AG04449 (cell line): ENCODE data around the gene ANKRD45.

Experiments
- CTCF ChIA-PET: fragments of 350-600 bp; formaldehyde crosslinking; extraction: SDS; loops from one replicate; lab custom pipeline; 2021; ENCODE audit warnings: antibody characterized with exemption; lab: Yijun Ruan, JAX
- POLR2A ChIA-PET: fragments of 400-600, 350-600 bp; formaldehyde crosslinking; extraction: SDS; loops from one replicate; lab custom pipeline; 2020; ENCODE audit warnings: antibody characterized with exemption, inconsistent platforms; lab: Yijun Ruan, JAX
- DNase-seq: peaks from one replicate; pipeline ENCODE4 v3.0.0-alpha.2; 2010; ENCODE audit warnings: low read depth, low spot score
- H3K4me3 ChIP-seq: 2 replicates; pipeline ENCODE4 v1.5.1; 2011; ENCODE audit warnings: low read depth, mild to moderate bottlenecking, control low read depth, low read length
- TF ChIP-seq, protein P1 (sequence below): IDR thresholded peaks from one replicate; pipeline ENCODE4 v1.5.1; 2011; ENCODE audit warnings: mild to moderate bottlenecking, moderate library complexity, low read length, control low read depth, inconsistent platforms; ENCODE audit not compliant: insufficient read depth; ENCODE audit errors: missing control alignments

Gene ANKRD45, protein sequence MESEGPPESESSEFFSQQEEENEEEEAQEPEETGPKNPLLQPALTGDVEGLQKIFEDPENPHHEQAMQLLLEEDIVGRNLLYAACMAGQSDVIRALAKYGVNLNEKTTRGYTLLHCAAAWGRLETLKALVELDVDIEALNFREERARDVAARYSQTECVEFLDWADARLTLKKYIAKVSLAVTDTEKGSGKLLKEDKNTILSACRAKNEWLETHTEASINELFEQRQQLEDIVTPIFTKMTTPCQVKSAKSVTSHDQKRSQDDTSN

DNA sequence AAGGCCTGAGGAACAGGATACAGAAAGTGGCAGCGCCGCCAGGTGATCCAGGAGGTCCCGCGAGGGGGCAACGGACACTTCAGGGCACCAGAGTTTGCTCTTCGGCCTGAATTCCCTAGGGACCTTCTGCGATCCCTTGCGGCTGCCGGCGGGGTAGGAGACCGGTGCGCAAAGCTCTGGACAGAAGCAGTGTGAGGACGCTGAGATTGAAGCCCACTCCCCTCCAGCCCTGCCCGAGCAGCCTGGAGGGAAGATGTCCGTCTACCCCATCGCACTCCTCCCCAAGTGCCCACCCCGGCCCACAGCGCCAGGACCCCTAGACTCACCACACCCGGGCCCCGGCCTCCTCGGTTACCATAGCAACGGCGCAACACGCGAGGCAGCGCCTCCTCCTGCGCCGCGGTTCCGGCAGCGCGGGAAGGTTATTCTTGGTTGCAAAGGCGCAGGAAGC lies at the start of gene ANKRD45:
TSS of gene ANKRD45 (minus strand) at position 361 of the 451 bp plus-strand sequence. CDS start 10,433 bp downstream, outside the sequence.
- ChIA-PET CTCF (no interaction called here), POLR2A (no interaction called here)
- TF ChIP-seq, protein P1, sequence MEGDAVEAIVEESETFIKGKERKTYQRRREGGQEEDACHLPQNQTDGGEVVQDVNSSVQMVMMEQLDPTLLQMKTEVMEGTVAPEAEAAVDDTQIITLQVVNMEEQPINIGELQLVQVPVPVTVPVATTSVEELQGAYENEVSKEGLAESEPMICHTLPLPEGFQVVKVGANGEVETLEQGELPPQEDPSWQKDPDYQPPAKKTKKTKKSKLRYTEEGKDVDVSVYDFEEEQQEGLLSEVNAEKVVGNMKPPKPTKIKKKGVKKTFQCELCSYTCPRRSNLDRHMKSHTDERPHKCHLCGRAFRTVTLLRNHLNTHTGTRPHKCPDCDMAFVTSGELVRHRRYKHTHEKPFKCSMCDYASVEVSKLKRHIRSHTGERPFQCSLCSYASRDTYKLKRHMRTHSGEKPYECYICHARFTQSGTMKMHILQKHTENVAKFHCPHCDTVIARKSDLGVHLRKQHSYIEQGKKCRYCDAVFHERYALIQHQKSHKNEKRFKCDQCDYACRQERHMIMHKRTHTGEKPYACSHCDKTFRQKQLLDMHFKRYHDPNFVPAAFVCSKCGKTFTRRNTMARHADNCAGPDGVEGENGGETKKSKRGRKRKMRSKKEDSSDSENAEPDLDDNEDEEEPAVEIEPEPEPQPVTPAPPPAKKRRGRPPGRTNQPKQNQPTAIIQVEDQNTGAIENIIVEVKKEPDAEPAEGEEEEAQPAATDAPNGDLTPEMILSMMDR: no peak
- H3K4me3 ChIP-seq: peak within 1 kb of the TSS; percentile 48
- DNase-seq: no peak

DNA sequence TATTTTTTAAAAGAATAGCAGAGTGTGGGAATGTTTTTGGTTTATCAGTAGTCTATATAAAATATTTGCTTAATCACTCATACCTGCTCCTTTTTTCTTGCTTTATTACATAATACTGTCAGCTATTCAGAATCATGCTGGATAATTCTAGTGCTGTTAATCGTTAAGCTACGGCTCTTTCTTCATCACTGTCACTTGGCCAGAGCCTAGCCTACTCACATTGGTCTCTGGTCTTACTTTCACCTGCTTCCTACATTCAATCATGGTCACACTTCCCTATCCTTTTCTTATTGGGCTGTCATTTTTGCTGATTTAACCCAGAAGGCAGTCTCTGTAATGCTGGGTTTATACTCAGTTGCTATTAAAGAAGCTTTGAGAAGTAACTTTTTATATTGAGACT lies 47.6 kb upstream of the ANKRD45 start:
- DNase-seq: no peak
- no peak overlapping the region for H3K4me3 ChIP-seq
- CTCF ChIA-PET: no interaction called here
- TF ChIP-seq, protein P1: no peak
- POLR2A ChIA-PET: no interaction called here

DNA sequence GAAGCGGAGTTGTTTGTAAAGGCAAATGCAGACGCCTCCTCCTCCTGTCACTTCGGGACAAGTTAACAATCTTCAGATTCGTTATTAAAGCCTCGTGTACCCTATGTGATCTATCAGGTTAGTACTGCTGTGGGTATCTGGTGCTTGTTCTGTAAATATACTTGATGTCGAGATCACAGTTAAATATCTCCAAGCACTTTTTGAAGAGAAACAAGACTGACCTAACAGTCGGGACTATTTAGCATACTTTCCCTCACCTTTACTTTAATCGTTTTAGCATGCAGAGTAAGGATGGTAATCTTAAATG lies 45.8 kb upstream of the ANKRD45 start:
- CTCF ChIA-PET: interaction anchor here (1.4 to 2.5 kb wide), 2 partner anchors 286 to 296 kb away, joined by 4 to 9 read pairs; no protein-coding TSS in a partner anchor
- POLR2A ChIA-PET: interaction anchor here (1.0 kb wide), 1 partner anchor 513 kb away, joined by 3 read pairs; no protein-coding TSS in a partner anchor
- TF ChIP-seq, protein P1: no peak
- peak overlapping the region; percentile 84 for H3K4me3 ChIP-seq
- no peak for DNase-seq

DNA sequence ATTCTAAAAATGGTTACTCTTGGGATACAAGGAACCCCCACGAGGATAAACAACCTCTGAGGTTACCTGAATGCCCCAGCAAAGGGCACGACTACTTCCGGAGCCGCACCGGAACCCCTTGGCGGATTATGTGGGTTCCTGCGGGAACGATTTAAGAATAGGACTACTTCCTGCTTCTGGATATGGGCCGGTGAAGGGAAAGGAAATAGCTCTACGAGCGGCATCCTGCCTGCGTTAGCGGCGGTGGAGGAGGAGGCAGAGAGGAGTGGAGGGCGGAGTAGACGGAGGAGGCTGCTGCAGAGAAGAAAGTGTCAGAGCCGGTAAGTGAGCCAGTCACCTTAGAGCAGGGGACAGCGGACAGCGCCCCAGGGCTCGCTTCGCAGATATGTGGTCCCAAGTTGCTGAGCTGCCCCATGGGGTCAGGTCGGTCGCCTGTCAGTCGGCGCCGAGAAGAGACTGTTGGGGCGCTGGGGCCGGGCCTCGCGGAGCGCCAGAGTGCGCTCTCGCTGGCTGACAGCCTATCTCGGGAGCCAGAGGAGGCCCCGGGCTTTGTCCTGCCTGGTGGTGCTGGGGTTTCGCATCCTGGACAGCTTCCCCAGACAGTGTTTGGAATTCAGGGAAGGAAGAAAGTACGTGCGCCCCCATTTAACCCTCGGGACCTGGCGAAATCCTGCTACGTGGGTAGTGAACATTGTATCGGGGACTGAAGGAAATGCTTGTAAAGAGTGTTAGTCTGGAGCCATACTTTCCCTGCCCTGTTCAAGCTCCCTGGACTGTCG lies 45.3 kb upstream of the ANKRD45 start, which contains the start of gene KLHL20:
TSS of gene KLHL20 (plus strand) at position 223 of the 779 bp plus-strand sequence. CDS start 1,063 bp downstream, outside the sequence.
- ChIA-PET POLR2A (interaction anchor here (0.6 to 1.2 kb wide), 5 partner anchors 236 to 512 kb away, joined by 3 to 5 read pairs (median 3); no protein-coding TSS in a partner anchor), CTCF (interaction anchor here (0.9 to 2.5 kb wide), 3 partner anchors 284 to 295 kb away, joined by 3 to 9 read pairs (median 4); no protein-coding TSS in a partner anchor)
- peak within 1 kb of the TSS; percentile 84 for H3K4me3 ChIP-seq
- TF ChIP-seq, protein P1: no peak
- DNase-seq: peak; percentile 62

DNA sequence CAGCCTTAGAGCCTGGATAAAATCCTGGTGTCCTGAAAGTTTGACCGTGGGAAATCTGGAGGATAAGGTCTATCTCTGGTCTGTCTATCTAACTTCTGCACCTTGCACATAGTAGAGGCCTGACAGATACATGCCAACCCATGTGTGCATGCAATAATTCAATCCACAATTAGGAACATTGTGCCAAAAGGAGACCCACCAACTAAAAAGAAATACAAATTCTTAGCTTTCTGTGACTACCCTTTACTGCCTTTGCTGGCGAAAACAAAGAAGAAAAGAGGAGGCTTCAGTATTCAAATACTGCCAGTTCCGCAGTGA lies 44.7 kb upstream of the ANKRD45 start:
- TF ChIP-seq, protein P1: no peak
- no peak for DNase-seq
- ChIA-PET CTCF (interaction anchor here (0.9 to 2.5 kb wide), 3 partner anchors 283 to 295 kb away, joined by 3 to 9 read pairs (median 4); no protein-coding TSS in a partner anchor), POLR2A (interaction anchor here (0.6 to 1.2 kb wide), 3 partner anchors 235 to 261 kb away, joined by 3 to 5 read pairs (median 4); no protein-coding TSS in a partner anchor)
- peak overlapping the region; percentile 84 for H3K4me3 ChIP-seq

DNA sequence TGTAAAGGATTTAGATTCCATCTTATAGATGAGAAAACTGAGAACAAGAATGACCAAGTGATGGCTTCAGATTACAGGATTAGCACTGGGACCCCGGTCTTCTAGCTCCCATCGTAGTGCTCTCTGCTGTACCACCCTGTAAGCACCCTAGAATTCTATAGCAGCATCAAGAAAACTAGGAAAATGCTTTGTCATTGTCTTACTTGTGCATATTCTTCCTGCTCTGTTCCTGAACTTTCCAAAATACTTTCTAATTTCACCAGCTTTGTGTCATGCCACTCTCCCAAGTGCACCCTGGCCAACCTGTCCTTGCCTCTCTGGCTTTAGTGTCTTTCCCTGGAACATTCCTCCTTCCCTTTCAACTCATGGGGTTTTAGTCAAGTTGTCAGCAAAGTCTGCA lies 39.1 kb upstream of the ANKRD45 start:
- TF ChIP-seq, protein P1: no peak
- ChIA-PET CTCF (no interaction called here), POLR2A (no interaction called here)
- H3K4me3 ChIP-seq: no peak overlapping the region
- no peak for DNase-seq
